Mucosa of gallbladder (tissue), 1 donor: ENCODE data around the gene RMI2. TPM values are rescaled to one million over a fixed set of nuclear protein-coding genes. Genes with fewer than 3 reads are reported as not detected.

Experiments used
- DNase-seq: peaks from one replicate; pipeline ENCODE4 v3.0.0-alpha.2; 2020; ENCODE audit warnings: low spot score
- total RNA-seq: library from RNA; stranded (reverse); gene quantifications from one replicate; pipeline ENCODE4 v1.2.1, GENCODE V29; 2021
- donor health status: DM: no; HTN: no; CAD: no.

The RMI2 gene
- total RNA-seq, 1 donor from 2014 or later: 4.4 TPM

DNA sequence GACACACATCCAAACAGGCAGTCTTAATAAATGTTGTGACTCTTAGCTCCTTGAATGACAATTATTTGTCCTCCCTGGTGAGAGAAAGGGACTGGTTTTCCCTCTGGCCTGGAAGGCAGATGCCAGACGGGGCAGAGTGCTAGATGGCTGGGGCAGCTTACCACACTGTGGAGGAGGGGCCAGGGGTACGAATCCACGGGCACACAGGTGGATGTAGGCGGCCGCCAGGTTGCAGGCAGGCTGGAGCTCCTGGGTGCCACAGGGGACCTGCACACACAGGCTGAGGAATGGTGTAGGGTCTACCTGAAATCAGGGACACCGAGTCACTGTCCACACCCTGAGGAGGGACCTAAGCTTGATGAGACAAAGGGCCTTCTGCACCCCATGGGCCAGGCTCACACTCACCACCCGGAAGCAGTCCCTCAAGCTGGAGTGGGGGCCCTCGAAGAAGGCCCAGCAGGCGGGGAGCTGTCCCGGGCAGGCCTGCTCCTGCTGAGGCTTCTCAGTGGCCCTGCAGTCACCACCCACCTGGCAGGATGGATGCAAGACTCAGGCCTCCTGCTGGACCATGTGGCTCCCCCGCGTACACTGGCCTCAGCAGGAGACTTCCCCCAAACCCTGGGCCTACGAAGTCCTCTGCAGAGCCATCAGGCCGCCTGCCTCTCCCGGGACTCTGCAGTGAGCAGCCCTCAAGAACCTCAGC lies 38.4 kb downstream of the RMI2 start:
- DNase-seq: no peak

DNA sequence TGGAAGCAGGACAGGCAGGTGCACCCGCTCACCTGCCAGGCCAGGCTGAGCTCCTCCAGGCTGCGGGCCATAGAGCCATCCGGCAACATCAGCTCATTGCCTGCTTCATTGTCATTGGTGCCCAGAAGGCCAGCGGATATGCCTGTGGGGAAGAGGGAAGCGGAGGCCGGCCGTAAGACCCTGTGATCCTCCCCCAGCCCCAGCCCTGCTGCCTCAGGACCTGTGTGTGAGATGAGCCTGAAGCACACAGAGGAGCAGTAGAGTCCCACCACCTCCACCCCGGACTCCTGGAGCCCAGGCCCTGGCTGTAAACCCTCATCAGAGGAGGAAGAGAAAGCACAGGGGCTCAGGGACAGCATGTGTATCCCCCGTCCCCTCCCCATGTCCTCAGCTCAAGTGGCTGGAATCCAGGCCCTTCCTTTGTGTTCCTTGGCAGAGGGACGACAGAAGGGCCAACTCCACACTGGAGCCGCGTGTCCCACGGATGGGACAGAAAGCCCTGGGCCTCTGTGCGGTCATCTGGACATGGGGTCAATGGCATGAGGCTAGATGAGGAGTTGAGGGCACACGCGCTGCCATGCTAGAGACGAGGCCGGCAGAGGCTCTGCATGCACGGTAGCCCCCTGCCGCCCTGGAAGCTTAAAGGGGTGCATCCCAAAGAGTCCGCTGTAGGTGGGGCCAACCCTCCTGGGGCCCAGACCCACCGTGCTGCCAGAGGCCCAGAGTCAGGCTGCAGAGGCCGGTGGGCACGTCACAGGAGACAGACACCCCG lies 39.1 kb downstream of the RMI2 start:
- DNase-seq: no peak

GRCh38 chr16:11384956-11385586 lies 39.8 kb downstream of the RMI2 start:
- DNase-seq: no peak

DNA sequence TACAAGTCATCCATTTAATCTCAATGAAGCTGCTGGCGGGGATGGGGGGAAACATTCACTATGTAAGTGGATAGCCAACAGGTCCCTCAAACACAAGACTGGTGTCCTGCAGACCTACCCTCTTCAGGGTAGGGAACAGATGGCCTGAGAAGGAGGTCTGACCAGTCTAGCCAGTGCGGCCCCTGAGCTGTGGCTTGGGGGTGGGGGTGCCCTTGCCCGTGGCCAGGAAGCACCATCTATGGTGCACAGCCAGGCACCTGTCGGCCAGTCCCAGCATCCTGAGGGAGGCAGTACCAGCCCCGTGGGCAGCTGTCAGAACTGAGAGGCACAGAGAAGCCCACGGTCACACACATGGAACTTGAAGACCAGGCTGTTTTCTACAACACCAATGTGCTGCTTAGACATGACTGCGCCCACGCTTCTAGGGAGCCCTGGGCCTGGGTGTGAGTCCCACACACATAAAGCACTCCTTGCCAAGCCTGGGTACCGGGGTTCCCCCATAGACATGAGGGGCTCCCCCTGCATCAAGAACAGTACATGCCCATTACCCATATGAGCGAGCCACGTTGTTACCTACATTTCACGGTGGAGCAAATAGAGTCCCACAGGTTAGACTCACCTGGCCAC lies 40.9 kb downstream of the RMI2 start:
- no peak for DNase-seq

DNA sequence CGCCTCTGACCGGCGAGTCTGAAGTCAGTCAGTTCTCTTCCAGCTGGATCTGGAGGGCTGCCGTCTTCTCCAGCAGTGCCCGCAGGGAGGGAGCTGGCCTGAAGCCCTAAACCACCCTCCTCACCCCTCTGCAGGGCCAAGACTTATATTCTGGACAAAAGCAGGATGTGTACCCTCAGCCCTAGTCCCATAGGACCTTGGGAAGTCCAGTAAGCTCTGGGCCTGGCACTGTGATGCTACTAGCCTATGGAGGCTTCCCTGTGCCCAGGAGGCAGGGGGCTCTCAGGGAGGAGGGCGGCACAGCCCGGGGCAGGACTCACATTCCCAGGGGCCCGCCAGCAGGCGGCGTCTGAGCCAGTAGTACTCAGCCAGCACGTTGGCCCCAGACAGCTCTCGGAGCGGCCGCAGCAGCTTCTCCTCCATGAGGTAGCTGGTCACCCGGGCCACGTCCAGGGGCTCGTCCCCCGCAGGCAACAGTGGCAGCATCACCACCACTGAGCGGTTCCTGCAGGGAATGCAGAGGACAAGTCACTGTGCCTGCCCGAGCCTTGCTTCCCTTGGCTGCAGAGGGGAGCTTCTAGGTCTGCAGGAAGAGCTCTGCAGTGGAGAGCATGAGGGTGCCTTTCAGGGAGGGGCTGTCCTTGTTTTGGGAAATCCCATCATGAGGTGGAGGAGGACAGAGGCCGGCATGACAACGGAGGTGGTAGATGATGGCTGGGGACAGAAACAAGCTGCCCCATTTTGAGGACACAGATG lies 41.7 kb downstream of the RMI2 start:
- DNase-seq: no peak

DNA sequence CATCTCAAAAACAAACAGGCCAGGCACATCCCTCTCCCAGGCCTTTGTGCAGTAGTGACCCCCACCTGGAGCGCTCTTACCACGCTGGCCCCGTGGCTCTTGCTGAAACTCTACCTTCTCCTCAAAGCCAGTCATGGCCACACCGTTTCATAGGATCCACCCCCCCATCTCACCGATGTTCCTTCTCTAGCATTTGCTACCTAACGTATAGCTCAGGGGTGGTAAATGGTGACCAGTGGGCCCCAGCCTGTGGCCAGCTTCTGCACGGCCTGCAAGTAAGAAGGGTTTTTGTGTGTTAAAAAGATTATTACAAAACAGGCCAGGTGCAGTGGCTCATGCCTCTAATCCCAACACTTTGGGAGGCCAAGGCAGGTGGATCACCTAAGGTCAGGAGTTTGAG lies 43.8 kb downstream of the RMI2 start:
- DNase-seq: no peak

DNA sequence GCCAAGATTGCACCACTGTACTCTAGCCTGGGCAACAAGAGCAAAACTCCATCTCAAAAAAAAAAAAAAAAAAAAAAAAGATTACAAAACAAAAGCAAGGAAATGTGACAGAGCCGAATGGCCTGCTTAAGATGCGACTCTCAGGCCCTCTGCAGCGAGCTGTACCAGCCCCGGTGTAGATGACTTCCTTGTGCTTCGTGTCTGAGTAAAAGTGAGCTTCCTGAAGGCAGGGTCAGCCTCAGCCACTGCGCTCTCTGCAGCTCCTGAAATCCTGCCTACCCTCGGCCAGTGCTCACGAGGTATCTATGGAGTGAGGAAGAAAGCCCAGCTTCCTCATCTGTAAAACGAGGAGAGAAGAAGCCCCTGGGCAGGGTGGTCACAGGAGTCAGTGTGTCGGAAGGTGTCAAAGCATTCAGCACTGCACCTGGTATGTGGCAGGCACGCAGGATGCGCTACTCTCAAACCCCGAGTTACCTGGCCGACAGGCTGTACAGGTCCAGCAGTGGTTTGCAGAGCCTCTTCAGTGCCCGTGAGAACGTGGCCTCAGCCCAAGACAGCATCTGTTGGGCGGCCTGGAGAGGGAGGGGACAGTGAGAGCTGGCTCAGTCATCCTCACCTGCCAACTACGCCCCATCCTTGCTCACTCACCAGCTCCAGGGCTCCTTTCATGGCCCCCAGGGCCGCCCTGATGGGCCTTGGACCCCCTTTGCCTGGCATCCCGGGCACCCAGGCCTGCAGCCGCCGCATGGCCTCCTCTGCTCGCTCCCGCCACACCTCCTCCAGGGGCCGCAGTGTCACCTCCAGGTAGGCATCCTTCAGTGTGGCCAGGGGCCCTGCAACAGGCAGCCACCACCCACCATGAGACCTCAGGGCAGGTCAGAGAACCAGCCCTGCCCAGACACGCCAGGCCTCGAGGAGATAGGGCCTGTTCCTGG lies 44.6 kb downstream of the RMI2 start:
- no peak for DNase-seq

GRCh38 chr16:11390573-11391495 lies 45.6 kb downstream of the RMI2 start:
- DNase-seq: no peak

DNA sequence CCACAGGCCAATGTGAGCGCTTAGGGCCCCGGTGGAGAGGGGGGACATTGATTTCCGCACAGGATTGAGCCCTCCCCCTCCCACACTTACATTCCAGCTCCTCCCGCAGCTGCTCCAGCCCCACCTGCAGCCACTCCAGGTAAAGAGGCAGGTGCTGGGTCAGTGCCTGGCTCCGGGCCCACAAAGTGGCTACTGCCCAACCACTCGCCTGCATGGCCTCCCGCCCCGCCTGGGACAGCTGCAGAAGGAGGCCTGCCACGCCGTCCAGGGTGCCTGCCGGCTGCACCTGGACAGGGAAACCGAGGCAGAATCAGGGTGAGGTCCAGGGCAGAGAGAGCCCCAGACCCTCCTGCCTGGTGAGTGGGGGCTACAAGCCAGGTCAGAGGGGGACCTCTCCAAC lies 46.3 kb downstream of the RMI2 start:
- DNase-seq: no peak

DNA sequence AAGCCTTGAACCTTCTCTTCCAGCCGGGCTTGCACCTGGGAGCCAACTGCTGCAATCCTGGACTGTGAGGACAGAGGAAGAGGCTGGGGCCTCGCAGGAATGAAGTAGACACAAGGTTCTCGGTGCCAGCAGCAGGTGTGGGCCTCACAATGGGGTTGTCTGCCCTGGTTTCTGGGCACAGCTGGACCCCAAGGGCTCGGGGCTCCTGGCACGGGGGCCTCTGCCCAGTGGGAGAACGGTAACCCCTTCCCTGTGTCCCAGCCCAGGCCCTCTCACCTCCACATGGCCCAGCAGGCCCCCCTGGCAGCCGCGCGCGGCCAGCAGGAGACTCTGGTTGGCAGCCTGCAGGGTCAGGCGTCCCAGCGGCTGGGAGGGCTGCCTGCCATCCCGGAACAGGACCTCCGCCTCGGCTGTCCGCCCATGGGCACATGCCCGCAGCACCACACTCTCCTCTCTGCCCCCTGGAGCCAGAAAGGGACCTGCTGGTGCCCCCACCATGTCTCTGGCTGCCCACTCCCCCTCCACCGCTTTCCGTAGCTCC lies 46.9 kb downstream of the RMI2 start:
- DNase-seq: no peak

- DNase-seq: no peak
These were observed 48.1 kb downstream of the RMI2 start for GRCh38 chr16:11393366-11393765.

GRCh38 chr16:11393861-11394592 lies 48.8 kb downstream of the RMI2 start:
- no peak for DNase-seq

GRCh38 chr16:11394593-11394960 lies 49.3 kb downstream of the RMI2 start:
- no peak for DNase-seq

- no peak for DNase-seq
These were observed 50.0 kb downstream of the RMI2 start for GRCh38 chr16:11395008-11395948.

DNA sequence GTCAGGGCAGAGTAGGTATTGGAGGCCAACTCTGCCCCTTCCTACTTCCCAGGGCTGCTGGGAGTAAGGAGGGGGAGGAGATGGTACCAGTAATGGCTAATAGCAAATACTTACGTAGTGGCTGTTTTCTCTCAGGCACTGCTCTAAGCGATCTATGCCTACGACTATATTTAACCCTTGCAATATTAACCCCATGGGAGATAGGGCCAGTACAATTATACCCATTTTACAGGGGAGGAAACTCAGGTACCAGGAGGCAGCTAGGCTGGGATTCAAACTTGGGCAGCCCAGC lies 50.6 kb downstream of the RMI2 start:
- DNase-seq: no peak

DNA sequence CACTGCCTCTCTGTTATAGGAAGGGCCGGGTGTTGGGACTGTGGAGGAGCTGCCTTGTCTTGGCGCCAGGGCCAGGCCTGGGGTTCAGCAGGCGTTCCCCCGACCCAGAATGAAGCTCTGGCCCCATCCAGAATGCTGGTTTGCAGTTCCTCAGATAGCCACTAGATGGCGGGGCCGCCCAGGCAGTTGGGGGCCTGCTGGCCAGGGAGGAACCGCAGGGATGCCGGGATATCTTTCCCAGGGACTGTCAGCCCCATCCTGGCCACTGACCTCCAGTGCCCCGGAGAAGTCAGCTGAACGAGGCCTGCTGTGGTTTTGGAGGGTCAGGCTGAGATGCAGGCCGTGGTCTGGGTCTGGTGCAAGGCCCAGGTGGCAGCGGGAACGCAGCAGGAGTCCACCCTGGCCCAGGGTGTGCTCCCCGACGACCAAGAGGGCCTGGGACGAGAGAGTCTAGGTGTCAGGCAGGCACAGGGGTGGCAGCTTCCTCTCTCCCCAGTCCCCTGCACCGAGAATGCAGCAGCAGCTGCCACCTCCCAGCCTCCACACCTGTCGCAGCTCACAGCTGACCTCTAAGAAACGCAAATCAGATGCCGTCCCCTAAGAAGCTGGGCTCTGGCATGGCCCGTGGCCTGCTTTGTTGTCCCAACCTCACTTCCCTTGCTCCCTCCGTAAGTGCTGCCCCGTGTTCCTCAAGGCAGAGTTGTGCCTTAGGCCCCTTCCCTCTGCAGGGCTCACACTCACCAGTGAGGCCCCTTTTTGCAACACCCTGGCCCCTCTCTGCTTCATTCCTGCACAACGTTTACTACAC lies 51.2 kb downstream of the RMI2 start:
- peak; percentile 61 for DNase-seq

GRCh38 chr16:11398136-11398535 lies 52.9 kb downstream of the RMI2 start:
- no peak for DNase-seq
